ENCODE measurements around the gene FPGS. TPM values are rescaled to one million over a fixed set of nuclear protein-coding genes. Genes with fewer than 3 reads are reported as not detected.

Gene FPGS
- total RNA-seq, 1 experiment from 2014 or later = 81.7 TPM

GRCh38 chr9:127806871-127807270 is 4.2 kb downstream of the FPGS start:
- Mint-ChIP-seq H3K4me1 (peaks cover 7% of the 10 kb centered on the region), H3K36me3 (peaks cover 19% of the 10 kb centered on the region), H3K27ac (no peak overlapping the region), H3K9me3 (no peaks in the 10 kb centered on the region), H3K27me3 (ENCODE audit: low read depth) (no peaks in the 10 kb centered on the region), H3K4me3 (no peak overlapping the region)
- ChIA-PET CTCF (no interaction called here), POLR2A (no interaction called here)
- TF ChIP-seq NFYB (CRISPR knock-in tag; conservative IDR thresholded peaks at IDR 0.05; ENCODE audit: low read depth) = no peak
- no peak for TF ChIP-seq RELA (CRISPR knock-in tag; IDR thresholded peaks at IDR 0.05; ENCODE audit: borderline replicate concordance)
- TF ChIP-seq TCF7 (CRISPR knock-in tag; IDR thresholded peaks at IDR 0.05; ENCODE audit: low read depth) = no peak
- no peak for TF ChIP-seq MYBL2 (CRISPR knock-in tag; IDR thresholded peaks at IDR 0.05)
- DNase-seq (ENCODE audit: low spot score) (no peak), ATAC-seq (no peak)

- no peaks in the 10 kb centered on the region for H3K9me3 Mint-ChIP-seq
- CTCF ChIA-PET = interaction anchor here (0.6 to 2.0 kb wide), 7 partner anchors 44 to 290 kb away, joined by 3 to 16 read pairs (median 4); partner anchors contain the start of gene TOR2A
- POLR2A ChIA-PET = interaction anchor here (0.7 kb wide), 1 partner anchor 89 kb away, joined by 3 read pairs; no protein-coding TSS in a partner anchor
- no peak for DNase-seq (ENCODE audit: low spot score)
- H3K36me3 Mint-ChIP-seq = peaks cover 28% of the 10 kb centered on the region
- H3K4me3 Mint-ChIP-seq = no peak overlapping the region
- TF ChIP-seq TP53 (CRISPR knock-in tag; IDR thresholded peaks at IDR 0.05) = no peak
- no peak for TF ChIP-seq ZNF138 (CRISPR knock-in tag; conservative IDR thresholded peaks at IDR 0.05)
- no peak for TF ChIP-seq ZNF263 (CRISPR knock-in tag; IDR thresholded peaks at IDR 0.05; ENCODE audit: low read depth)
- no peak for TF ChIP-seq ELF4 (CRISPR knock-in tag; IDR thresholded peaks at IDR 0.05; ENCODE audit: low read depth)
- TF ChIP-seq ZNF232 (CRISPR knock-in tag; IDR thresholded peaks at IDR 0.05) = no peak
- TF ChIP-seq FOXJ3 (CRISPR knock-in tag; IDR thresholded peaks at IDR 0.05; ENCODE audit: borderline replicate concordance) = no peak
- TF ChIP-seq ATF6 (CRISPR knock-in tag; IDR thresholded peaks at IDR 0.05) = no peak
- TF ChIP-seq NFE2L1 (CRISPR knock-in tag; IDR thresholded peaks at IDR 0.05) = no peak
- no peak for TF ChIP-seq ZBTB43 (CRISPR knock-in tag; IDR thresholded peaks at IDR 0.05)
- no peak for TF ChIP-seq USF2 (CRISPR knock-in tag; IDR thresholded peaks at IDR 0.05)
- TF ChIP-seq E2F5 (CRISPR knock-in tag; IDR thresholded peaks at IDR 0.05) = no peak
- no peak for TF ChIP-seq ZMAT4 (CRISPR knock-in tag; IDR thresholded peaks at IDR 0.05)
- TF ChIP-seq CREM (CRISPR knock-in tag; IDR thresholded peaks at IDR 0.05) = no peak
- TF ChIP-seq NR1H2 (CRISPR knock-in tag; IDR thresholded peaks at IDR 0.05) = no peak
- TF ChIP-seq NR3C1 (CRISPR knock-in tag; conservative IDR thresholded peaks at IDR 0.05; ENCODE audit: low read depth) = no peak
- no peak for TF ChIP-seq JAZF1 (CRISPR knock-in tag; IDR thresholded peaks at IDR 0.05)
- no peak for TF ChIP-seq CDX4 (CRISPR knock-in tag; IDR thresholded peaks at IDR 0.05; ENCODE audit: borderline replicate concordance)
- no peak for ATAC-seq
- H3K27ac Mint-ChIP-seq = no peak overlapping the region
- H3K4me1 Mint-ChIP-seq = no peaks in the 10 kb centered on the region
- no peaks in the 10 kb centered on the region for H3K27me3 Mint-ChIP-seq (ENCODE audit: low read depth)
Measured at GRCh38 chr9:127808347-127809001, 5.8 kb downstream of the FPGS start.

Measured in WTC11 (cell line).